Activated naive CD4-positive, alpha-beta T cell treated with anti-CD3 and anti-CD28 coated beads, Interleukin-2, amount 50 U/mL, for 72 hours (primary cell): Measurements from ENCODE around the gene SPATA31A1. TPM values are rescaled to one million over a fixed set of nuclear protein-coding genes. Genes with fewer than 3 reads are reported as not detected.
"Not testable (repeated sequence)": the region's sequence is repeated elsewhere in the genome, so short reads cannot be mapped to it uniquely, and the experiment has no call there.

ENCODE experiments used
- ATAC-seq, 2 donors: fragments of 150-1000 bp; cut with Tn5 transposase; 2 replicates each; pipeline ENCODE4 v1.10.0; 2021; ENCODE audit warnings: mild to moderate bottlenecking in 2 of 2, moderate library complexity in 2 of 2
- DNase-seq, 2 donors: peaks; one replicate each; pipeline ENCODE4 v3.0.0; 2021 to 2022; ENCODE audit warnings: low spot score in 2 of 2
- H3K27ac Mint-ChIP-seq, 2 donors: one replicate each; pipeline ENCODE4 v1.8.0; 2022; ENCODE audit warnings: mild to moderate bottlenecking in 2 of 2, mixed read lengths in 2 of 2
- H3K36me3 Mint-ChIP-seq, 2 donors: one replicate each; pipeline ENCODE4 v1.8.0; 2022; ENCODE audit warnings: mixed read lengths in 2 of 2
- H3K9me3 Mint-ChIP-seq, 2 donors: one replicate each; pipeline ENCODE4 v1.8.0; 2022; ENCODE audit warnings: mixed read lengths in 2 of 2
- total RNA-seq, 2 donors: library from RNA; stranded (reverse); gene quantifications; one replicate each; pipeline ENCODE4 v1.2.3, GENCODE V29; 2022

SPATA31A1 gene
- total RNA-seq: not detected

DNA sequence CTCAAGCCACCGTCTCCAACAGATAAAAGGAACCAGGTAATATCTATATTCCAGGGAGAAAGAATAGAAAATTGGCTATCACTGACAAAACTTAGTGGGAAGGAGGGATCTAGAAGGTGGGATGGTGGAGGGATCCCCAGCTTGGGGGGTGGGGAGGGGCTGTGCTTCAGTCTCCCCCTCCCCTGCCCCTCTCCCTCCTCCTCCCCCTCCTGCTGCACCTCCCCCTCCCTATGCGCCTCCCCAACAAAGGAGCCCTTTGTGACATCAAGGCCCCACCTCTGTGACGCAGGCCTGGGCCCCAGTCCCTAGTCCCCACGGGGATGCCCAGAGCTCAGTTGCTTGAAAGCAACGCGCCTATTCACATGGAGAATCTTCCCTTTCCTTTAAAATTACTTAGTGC, at the start of gene SPATA31A1:
Gene SPATA31A1 (plus strand): TSS at position 301 of the 400 bp plus-strand sequence. CDS start 62 bp downstream, at position 363.
- not testable (repeated sequence) for ATAC-seq, H3K27ac Mint-ChIP-seq, H3K9me3 Mint-ChIP-seq

DNA sequence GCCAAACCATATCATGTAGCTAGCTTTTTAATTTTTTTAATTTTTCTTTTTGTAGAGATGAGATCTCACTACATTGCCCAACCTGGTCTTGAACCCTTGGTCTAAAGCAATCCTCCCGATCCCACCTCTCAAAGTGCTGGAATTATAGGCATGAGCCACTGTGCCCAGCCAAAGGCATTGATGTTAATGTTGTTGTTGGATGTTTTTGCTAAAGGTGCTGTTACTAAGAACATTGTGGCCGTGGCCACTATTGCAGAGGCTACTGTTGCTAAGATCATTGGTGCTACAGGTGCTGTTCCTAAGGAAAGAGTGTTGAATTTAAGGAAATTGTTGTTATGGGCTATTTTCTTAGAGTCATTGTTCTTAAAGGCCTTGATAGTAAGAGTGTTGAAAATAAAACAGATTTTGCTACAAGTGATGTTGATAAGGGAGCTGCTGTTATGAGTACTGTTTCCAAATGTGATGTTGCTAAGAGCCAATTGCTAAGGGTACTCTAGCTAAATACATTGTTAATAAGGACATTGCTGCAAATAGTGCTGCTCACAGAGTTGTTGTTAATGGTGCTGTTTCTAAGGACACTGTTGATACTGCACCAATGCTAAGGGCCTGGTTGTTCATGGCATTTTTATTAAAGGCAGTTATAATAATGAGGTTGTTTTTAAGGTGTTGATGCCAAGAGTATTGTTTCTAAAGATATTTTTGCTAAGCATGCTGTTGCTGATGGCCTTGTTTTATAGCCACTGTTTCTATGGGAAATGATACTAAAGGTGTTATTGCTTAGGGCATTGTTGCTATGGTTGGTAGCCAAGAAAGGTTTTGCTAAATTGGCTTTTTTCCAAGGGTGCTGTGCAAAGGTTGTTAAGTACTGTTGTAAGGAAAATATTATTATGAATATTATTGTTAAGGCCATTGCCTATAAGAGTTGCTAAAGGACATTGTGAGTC, 52.1 kb downstream of the SPATA31A1 start:
- ATAC-seq, DNase-seq, H3K9me3 Mint-ChIP-seq, H3K36me3 Mint-ChIP-seq, H3K27ac Mint-ChIP-seq: not testable (repeated sequence)

More for the DNA sequence above, at the start of gene SPATA31A1:
- DNase-seq, H3K36me3 Mint-ChIP-seq: not testable (repeated sequence)

DNA sequence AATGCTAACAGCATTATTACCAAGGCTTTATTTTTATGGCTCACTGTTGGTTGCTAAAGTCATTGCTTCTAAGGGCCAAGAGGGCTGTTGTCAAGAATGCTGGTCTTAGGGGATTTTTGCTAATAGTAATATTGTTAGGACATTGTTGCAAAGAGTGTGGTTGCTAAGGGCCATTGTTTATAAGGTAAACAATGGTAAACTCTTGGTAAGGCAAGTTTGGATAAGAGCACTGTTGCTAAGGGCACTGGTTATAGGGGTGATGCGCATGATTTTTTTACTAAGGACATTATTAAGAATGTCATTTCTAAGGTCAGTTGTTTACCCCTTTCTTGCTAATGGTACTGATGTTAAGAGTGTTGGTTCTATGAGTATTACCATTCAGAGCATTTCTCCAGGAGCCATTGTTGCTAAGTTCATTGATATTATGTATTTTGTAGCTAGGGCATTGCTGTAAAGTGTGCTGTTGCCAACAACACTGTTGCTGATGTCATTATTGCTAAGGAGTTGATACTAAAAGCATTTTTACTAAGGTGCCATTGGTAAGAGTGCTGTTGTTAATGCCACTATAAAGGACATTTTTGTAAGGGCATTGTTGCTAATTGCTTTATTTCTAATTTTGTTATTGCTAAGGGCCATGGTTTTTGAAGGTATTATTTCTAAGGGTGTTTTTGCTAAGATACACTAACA, 55.9 kb downstream of the SPATA31A1 start:
- not testable (repeated sequence) for H3K36me3 Mint-ChIP-seq, DNase-seq

More for the DNA sequence above, 55.9 kb downstream of the SPATA31A1 start:
- ATAC-seq, H3K9me3 Mint-ChIP-seq, H3K27ac Mint-ChIP-seq: not testable (repeated sequence)

Other genes with a start within 250 kb of the SPATA31A1 start
- gene CNTNAP3, start 67.5 kb upstream of the SPATA31A1 start, total RNA-seq: not detected